Psoas muscle (tissue), 8 donors: ENCODE data around the gene GADD45G. TPM values are rescaled to one million over a fixed set of nuclear protein-coding genes. Genes with fewer than 3 reads are reported as not detected.

Experiments used
- ATAC-seq, 4 donors: fragments of 200-7000 bp; cut with Tn5 transposase; one replicate each; pipeline ENCODE4 v1.9.1; 2020; ENCODE audit warnings: moderate library complexity in 3 of 4, mild to moderate bottlenecking in 2 of 4
- DNase-seq, 2 donors: peaks; one replicate each; pipeline ENCODE4 v3.0.0-alpha.2; 2020
- H3K27ac ChIP-seq: fragments of 200-600 bp; one replicate; pipeline ENCODE4 v1.8.0; 2022
- H3K27me3 ChIP-seq, 3 donors: fragments of 200-600 bp in 1 of 3; one replicate each; pipeline versions ENCODE4 v1.6.1 to v1.8.0; 2013 to 2022; ENCODE audit warnings: low read length in 2 of 3, mild to moderate bottlenecking in 2 of 3, moderate library complexity in 1 of 3; ENCODE audit not compliant: insufficient read depth in 3 of 3
- H3K36me3 ChIP-seq, 2 donors: fragments of 200-600 bp in 1 of 2; one replicate each; pipeline versions ENCODE4 v1.6.1 to v1.8.0; 2013 to 2022; ENCODE audit warnings: low read depth in 1 of 2, mild to moderate bottlenecking in 1 of 2, moderate library complexity in 1 of 2; ENCODE audit not compliant: insufficient read depth in 1 of 2
- H3K4me1 ChIP-seq: fragments of 200-600 bp; one replicate; pipeline ENCODE4 v1.8.0; 2022
- H3K4me3 ChIP-seq: fragments of 200-600 bp; one replicate; pipeline ENCODE4 v1.8.0; 2022; ENCODE audit warnings: mild to moderate bottlenecking
- H3K9me3 ChIP-seq: fragments of 200-600 bp; one replicate; pipeline ENCODE4 v1.8.0; 2022
- CTCF ChIP-seq: fragments of 200-600 bp; IDR thresholded peaks from one replicate; pipeline ENCODE4 v1.8.0; 2022; ENCODE audit warnings: antibody characterized with exemption
- WGBS, 3 donors: extraction: QIAGEN DNeasy Blood & Tissue Kit; methylation state at CpG; one replicate each; pipeline versions ENCODE4 v1.1.6 to v1.1.7; 2013; 5-methylcytosine and 5-hydroxymethylcytosine counted together
- intact Hi-C, 2 donors: fragments of 100-400 bp; cut with DNase I; formaldehyde crosslinking; loops; one replicate each; pipeline versions ENCODE4 v1.11.0 to v1.14.2; 2022
- polyA plus RNA-seq, 3 donors: library from polyadenylated mRNA; stranded (reverse); fragments of 200-250 nt; gene quantifications; one replicate each; pipeline ENCODE4 v1.2.3, GENCODE V29; 2013
- total RNA-seq, 4 donors: library from RNA; stranded (reverse); fragmentation: NEBNext Ultra II Directional in 2 of 4; extraction: Animal tissue kit (Norgen Biotek cat#: 25700) in 2 of 4; gene quantifications; one replicate each; pipeline versions ENCODE4 v1.2.1 to v1.2.4, GENCODE V29; 2021 to 2023
- donor health status: healthy with polysubstance abuse.
- donor health status: DM: no; HTN: no; CAD: no; lungs with moderate emphysema.
- donor health status: Bipolar disorder and iron deficiency.
- donor health status: healthy.
- donor health status: DM: yes; HTN: yes; CAD: no.
- donor health status: DM: no; HTN: no; CAD: no.
- donor health status: DM: no; HTN: no; CAD: no.
- donor health status: DM: yes; HTN: yes; CAD: no.

The GADD45G gene
- total and polyA plus RNA-seq, 7 donors = 2.4 to 288 (median 30.7) TPM

GRCh38 chr9:89598363-89598713 lies 6.5 kb upstream of the GADD45G start:
- Histone ChIP-seq H3K27ac (no peak overlapping the region), H3K27me3 (no peaks in the 10 kb centered on the region), H3K4me3 (no peak overlapping the region), H3K9me3 (no peaks in the 10 kb centered on the region), H3K4me1 (peaks cover 3% of the 10 kb centered on the region), H3K36me3 (no peaks in the 10 kb centered on the region)
- no peak for DNase-seq
- intact Hi-C loops = loop anchor here (1.0 to 10.0 kb wide), 4 partner anchors 504 to 1274 kb away; partner anchors contain the start of gene DIRAS2 (in 1 of the 2)
- no peak for TF ChIP-seq CTCF
- peak in 2 of 4 donors; percentile 6 to 13 for ATAC-seq
- WGBS, 3 donors = 4 to 11% (median 6%) methylated on average over 2 of the region's 2 CpGs

- DNase-seq (no peak), ATAC-seq (no peak)
- Histone ChIP-seq H3K4me3 (no peak overlapping the region), H3K27me3 (no peaks in the 10 kb centered on the region), H3K36me3 (no peaks in the 10 kb centered on the region), H3K27ac (no peak overlapping the region), H3K9me3 (no peaks in the 10 kb centered on the region), H3K4me1 (peaks cover 9% of the 10 kb centered on the region)
- 61 to 63% (median 63%) methylated on average over 10 of the region's 10 CpGs for WGBS, 3 donors
- intact Hi-C loops = loop anchor here (1.0 to 10.0 kb wide), 4 partner anchors 503 to 1273 kb away; partner anchors contain the start of gene DIRAS2 (in 1 of the 2)
- no peak for TF ChIP-seq CTCF
Measured at GRCh38 chr9:89598926-89599325, 5.9 kb upstream of the GADD45G start.

- ATAC-seq (no peak), DNase-seq (no peak)
- H3K9me3 ChIP-seq = no peaks in the 10 kb centered on the region
Measured at GRCh38 chr9:89600831-89601230, 4.0 kb upstream of the GADD45G start.

GRCh38 chr9:89601306-89601705 lies 3.5 kb upstream of the GADD45G start:
- Histone ChIP-seq H3K9me3 (no peaks in the 10 kb centered on the region), H3K27me3 (no peaks in the 10 kb centered on the region), H3K36me3 (no peaks in the 10 kb centered on the region), H3K4me3 (no peak overlapping the region), H3K4me1 (peaks cover 10% of the 10 kb centered on the region), H3K27ac (no peak overlapping the region)
- WGBS, 3 donors = 87 to 94% (median 89%) methylated on average over 5 of the region's 5 CpGs
- DNase-seq (no peak), ATAC-seq (no peak)
- TF ChIP-seq CTCF = no peak
- intact Hi-C loops = loop anchor here in 1 of 2 donors (5.0 to 10.0 kb wide), 2 partner anchors 321 to 403 kb away; no protein-coding TSS in a partner anchor

More at GRCh38 chr9:89600831-89601230, 4.0 kb upstream of the GADD45G start:
- Histone ChIP-seq H3K36me3 (no peaks in the 10 kb centered on the region), H3K4me3 (no peak overlapping the region), H3K27ac (no peak overlapping the region), H3K27me3 (no peaks in the 10 kb centered on the region), H3K4me1 (peaks cover 10% of the 10 kb centered on the region)
- TF ChIP-seq CTCF = no peak
- 37 to 49% (median 45%) methylated on average over 6 of the region's 6 CpGs for WGBS, 3 donors
- intact Hi-C loops = loop anchor here in 1 of 2 donors (5.0 to 10.0 kb wide), 2 partner anchors 321 to 404 kb away; no protein-coding TSS in a partner anchor
